ENCODE measurements around the gene COX19.

COX19 gene

DNA sequence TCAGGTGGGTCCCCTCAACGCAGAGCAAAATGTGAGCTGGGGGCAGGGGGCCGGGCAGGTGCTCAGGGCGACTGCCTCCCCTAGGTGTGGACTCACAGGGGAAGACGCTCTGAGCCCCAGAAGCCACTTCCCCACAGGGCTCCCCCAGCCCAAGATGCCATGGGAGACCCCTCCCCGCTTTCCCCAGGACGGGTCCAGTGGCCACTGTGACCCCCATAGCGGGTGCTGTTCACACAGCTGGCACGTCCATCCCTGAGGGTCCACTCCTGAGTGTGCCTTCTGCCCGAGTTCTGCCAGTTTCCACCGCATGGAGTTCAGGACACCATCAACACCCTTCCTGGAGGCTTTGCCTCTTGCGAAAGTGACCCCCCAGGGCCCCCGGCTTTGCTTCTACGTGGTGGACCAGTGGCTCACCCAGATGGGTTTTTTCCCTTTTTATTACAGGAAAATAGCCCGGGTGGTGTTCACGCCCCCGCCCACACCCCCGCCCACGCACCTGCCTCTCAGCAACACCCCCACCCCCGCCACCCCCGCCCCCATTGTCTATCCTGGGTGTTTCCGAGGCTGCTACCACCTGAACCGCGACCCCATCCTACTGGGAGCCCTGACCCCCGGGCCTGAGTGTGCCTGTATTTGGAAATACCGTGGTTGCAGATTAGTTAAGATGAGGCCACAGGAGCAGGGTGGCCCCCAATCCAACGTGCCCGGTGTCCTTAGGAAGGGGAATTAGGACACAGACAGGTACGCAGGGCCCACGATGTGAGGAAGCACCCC is 52.8 kb downstream of the COX19 start:
- DNase-seq: no peak

DNA sequence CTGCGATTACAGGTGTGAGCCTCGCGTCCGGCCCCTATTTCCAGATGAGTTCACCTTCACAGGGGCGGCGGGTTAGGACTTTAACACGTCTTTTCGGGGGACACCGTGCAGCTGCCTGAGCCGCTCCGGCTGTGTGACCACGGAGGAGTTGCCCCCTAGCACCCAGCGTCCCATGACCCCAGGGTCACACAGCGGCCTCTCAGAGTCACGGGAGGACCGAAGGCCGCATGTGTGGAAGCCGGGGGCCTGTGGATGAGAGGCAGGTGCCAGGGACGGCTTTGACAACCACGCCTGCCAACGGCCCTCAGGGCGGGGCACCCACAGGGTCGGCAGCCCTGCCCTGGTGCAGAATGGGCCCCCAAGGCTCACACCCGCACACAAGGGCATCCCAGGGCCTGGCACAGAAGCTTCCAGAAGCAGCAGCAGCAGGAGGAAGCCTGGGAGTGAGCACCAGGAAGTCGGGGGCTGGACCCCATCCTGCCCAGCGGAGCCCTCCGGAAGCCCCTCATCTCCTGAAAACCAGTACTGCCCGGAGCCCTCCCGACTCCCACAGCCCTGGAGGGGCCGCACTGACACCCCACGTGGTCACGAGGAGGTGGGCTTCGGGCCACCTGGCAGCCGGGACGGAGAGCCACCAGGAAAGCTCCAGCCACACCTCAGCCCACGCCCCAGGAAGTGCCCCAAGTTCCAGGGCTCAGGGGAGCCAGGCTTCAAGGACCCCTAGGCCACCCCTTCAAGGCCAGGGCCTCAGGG is 53.6 kb downstream of the COX19 start:
- no peak for DNase-seq

DNA sequence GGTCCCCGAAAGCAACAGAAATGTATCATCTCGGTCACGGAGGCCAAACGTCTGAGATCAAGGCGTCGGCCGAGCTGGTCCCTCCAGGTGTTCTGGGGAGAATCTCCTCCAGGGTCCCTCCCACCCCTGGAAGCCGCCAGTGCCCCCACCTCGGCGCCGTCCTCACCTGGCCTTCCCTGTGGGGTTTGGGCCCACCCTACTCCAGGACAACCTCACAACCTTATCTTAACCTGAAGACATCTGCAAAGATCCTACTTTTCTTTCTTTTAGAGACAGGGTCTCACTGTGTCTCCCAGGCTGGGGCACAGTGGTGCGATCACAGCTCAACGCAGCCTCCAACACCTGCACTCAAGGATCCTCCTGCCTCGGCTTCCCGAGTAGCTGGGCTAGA is 54.3 kb downstream of the COX19 start:
- no peak for DNase-seq

DNA sequence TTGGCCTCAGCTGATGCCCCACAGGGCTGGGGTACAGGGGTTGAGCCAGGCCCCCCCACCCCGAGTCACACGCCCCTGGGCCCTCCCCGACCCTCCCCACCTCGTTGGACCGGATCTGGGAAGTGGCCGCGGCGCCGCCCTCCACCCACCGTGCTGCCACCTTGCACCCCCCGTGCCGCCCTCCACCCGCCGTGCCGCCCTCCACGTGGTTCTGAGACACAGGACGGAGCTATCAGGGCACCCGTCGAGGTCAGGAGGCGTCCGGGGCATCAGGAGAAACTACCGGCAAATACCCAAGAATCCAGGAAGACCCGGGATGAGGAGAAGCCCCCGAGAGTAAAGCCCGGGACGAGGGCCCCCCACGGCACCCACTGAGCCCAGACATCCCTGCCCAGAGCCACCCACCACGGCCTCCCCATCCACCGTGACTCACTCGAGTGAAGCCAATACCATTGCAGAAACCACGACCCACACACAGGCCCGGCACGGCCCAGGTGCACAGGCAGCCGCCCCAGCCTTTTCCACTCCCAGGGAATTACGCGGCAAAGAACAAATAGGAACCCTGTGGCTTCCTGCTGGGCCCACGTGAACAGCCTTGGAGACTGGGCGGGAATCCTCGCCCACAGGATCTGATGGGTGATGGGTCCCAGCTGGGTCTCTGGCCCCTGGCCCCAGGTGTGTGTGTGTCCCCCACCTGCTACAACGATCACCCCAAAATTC is 54.8 kb downstream of the COX19 start:
- no peak for DNase-seq

DNA sequence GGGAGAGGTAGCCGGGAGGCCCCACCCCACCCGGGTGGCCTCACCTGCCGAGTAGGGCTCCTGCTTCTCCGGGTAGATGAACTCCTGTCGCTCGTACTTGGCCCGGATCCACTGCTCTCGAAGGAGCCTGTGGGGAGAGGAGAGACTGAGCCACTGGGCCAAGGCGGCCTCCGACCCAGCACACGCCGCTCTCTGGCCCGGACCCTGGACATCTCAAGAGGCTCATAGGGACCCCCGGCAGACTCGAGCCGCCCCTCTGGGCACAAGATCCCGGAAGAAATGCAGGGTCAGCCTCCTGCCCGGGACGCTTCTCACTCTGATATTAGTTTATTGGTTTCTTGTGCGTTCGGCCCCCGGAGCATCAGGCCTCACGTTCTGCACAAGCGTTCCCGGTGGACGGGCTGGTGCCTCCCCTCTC is 55.4 kb downstream of the COX19 start:
- no peak for DNase-seq

DNA sequence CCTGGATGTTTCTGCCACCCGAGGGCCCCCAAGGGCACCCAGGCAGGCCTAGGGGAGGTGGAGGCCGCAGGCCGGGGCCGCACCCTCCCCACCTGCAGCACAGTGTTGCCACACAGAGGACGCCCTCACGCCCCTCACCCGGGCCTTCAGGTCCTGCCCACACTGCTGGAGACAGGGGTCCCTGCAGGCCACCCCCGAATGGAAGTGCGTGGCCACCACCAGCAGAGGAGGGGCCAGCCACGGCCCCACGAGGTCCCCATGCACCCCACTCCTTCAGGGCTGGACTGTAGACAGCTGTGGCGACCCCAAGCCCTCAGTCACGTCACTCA is 56.3 kb downstream of the COX19 start:
- DNase-seq: no peak

DNA sequence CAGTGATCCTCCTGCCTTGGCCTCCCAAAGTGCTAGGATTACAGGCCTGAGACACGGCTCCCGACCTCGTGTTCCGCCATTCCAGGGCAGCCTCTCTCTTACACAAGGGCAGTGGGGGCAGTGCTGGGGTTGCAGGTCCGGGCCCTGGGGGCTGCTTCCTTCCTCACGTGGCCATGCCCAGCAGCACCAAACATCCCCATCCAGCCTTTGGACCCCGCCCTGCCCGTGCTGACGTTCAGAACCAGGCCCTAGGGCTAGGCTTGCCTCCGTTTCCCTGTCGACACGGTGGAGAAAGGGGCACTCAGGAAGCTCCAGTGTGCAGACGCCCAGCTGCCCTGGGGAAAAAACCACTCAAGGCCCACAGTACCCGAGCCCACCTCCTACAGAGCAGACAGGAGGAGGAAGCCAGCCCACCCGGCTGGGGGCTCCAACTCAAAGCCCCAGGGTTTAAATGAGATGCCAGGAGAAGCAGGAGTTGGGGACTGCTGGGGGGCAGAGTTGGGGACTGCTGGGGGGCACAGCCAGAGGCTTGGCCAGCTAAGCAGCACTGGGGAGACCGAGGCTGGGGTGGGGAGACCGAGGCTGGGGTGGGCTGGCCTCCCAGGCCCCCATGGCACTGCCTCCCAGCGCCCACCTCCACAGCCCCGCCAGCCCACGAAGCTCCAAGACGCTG is 56.8 kb downstream of the COX19 start:
- no peak for DNase-seq

DNA sequence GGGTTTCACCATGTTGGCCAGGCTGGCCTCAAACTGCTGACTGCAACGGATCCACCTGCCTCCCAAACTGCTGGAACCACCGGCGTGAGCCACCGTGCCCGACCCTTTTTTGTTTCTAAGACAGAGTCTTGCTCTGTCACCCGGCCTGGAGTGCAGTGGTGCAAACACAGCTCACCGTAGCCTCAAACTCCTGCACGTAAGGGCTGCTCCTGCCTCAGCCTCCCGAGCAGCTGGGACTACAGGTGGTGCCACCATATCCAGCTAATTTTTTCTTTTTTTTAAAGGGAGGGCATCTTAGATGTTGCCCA is 57.3 kb downstream of the COX19 start:
- DNase-seq: no peak

DNA sequence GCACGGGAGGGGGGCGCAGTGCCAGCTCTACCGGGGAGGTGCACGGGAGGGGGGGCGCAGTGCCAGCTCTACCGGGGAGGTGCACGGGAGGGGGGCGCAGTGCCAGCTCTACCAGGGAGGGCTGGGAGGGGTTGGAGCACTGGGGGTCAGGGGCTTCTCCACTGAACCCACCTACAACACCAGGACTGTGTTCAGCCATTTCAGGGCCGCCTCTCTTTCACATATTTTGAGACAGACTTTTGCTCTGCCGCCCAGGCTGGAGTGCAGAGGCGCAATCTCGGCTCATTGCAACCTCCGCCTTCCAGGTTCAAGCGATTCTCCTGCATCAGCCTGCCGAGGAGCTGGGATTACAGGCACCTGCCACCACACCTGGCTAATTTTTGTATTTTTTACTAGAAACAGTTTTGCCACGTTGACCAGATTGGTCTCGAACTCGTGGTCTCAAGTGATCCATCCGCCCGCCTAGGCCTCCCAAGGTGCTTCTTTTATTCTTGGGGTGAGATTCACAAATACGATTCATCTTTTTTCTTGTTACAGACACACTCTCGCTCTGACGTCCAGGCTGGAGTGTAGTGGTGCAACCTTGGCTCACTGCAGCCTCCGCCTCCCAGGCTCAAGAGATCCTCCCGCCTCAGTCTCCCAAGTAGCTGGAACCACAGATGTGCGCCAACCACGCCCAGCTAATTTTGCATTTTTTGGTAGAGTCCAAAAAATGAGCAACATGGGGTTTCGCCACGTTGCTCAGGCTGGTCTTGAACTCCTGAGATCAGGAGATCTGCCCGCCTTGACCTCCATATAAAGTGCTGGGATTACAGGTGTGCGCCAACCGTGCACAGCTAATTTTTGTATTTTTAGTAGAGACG is 57.9 kb downstream of the COX19 start:
- DNase-seq: no peak

DNA sequence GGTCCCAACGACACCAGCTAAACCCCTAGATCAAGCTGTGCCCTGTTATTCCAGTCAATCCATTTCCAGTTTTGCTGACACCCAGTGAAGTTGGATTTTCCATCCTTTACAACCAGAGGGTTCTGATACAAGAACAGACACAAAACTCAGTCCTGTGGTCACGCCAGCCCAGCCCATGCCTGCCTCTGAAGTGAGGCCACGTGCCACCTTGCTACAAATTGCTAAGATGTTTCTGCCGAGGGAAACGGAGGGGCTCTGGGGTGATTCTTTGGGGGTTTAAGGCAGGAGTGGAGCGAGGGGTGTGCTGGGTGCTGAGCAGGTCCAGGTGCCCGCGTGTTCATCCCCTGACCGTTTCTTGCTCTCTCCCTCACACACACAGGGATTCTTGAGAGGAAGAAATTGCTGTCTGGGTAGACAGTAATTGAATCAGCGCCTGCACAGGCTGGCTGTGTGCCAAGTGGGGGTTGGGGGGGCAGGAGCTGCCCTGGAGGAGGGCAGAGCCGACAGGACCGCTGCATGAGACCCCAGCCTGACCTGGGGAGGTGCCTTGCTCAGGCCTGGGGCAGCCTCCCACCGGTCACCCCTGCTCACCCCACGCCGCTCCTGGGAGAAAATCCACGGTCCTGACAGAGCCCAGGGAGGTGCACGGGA is 58.9 kb downstream of the COX19 start:
- DNase-seq: no peak
